Dendritic cell treated with granulocyte-macrophage colony-stimulating factor and Interleukin-4, amounts not matched to agents 40 ng/mL and 50 ng/mL, for 4 days (primary cell): ENCODE data around the gene NCAM1.
A peak's percentile ranks its signal among the peaks of the same experiment; 100 is the strongest.
"Not testable (repeated sequence)": the region's sequence is repeated elsewhere in the genome, so short reads cannot be mapped to it uniquely, and the experiment has no call there.

Experiments
- H3K27ac Mint-ChIP-seq: one replicate; pipeline ENCODE4 v1.8.0; 2022; ENCODE audit warnings: mild to moderate bottlenecking, mixed read lengths
- H3K27me3 Mint-ChIP-seq: one replicate; pipeline ENCODE4 v1.8.0; 2022; ENCODE audit warnings: mild to moderate bottlenecking, mixed read lengths
- H3K36me3 Mint-ChIP-seq: one replicate; pipeline ENCODE4 v1.8.0; 2022; ENCODE audit warnings: low read depth, mixed read lengths
- H3K4me1 Mint-ChIP-seq: one replicate; pipeline ENCODE4 v1.8.0; 2022; ENCODE audit warnings: low read depth, mixed read lengths
- H3K4me3 Mint-ChIP-seq: one replicate; pipeline ENCODE4 v1.8.0; 2022; ENCODE audit warnings: mild to moderate bottlenecking, moderate library complexity, mixed read lengths
- H3K9me3 Mint-ChIP-seq: one replicate; pipeline ENCODE4 v1.8.0; 2022; ENCODE audit warnings: mixed read lengths
- intact Hi-C: fragments of 100-400 bp; cut with micrococcal nuclease; formaldehyde crosslinking; loops from one replicate; pipeline ENCODE4 v1.15.0; 2022

Gene NCAM1

GRCh38 chr11:112961146-112961668, at the start of gene NCAM1:
Gene NCAM1 (plus strand): TSS chr11:112961420.
- Mint-ChIP-seq H3K27me3 (peaks cover 79% of the 10 kb centered on the region), H3K4me3 (peak within 1 kb of the TSS; percentile 84), H3K9me3 (no peaks in the 10 kb centered on the region), H3K27ac (no peak within 1 kb of the TSS), H3K4me1 (peaks cover 18% of the 10 kb centered on the region), H3K36me3 (no peaks in the 10 kb centered on the region)
- intact Hi-C loops, result no loop called here

GRCh38 chr11:112922606-112923005, 38.6 kb upstream of the NCAM1 start:
- Mint-ChIP-seq H3K9me3 (no peaks in the 10 kb centered on the region), H3K4me3 (no peak overlapping the region), H3K36me3 (no peaks in the 10 kb centered on the region), H3K27ac (no peak overlapping the region), H3K27me3 (peaks cover 4% of the 10 kb centered on the region), H3K4me1 (no peaks in the 10 kb centered on the region)
- intact Hi-C loops, result no loop called here

- H3K4me1 Mint-ChIP-seq, H3K27me3 Mint-ChIP-seq, H3K4me3 Mint-ChIP-seq, H3K9me3 Mint-ChIP-seq, intact Hi-C loops, H3K36me3 Mint-ChIP-seq, H3K27ac Mint-ChIP-seq: not testable (repeated sequence)
Measured at GRCh38 chr11:112924836-112925235, 36.4 kb upstream of the NCAM1 start.

GRCh38 chr11:112925516-112926310, 35.5 kb upstream of the NCAM1 start:
- H3K36me3 Mint-ChIP-seq, result no peaks in the 10 kb centered on the region
- peaks cover 4% of the 10 kb centered on the region for H3K27me3 Mint-ChIP-seq
- H3K27ac Mint-ChIP-seq, result no peak overlapping the region
- no peaks in the 10 kb centered on the region for H3K9me3 Mint-ChIP-seq
- intact Hi-C loops, result no loop called here
- no peak overlapping the region for H3K4me3 Mint-ChIP-seq
- no peaks in the 10 kb centered on the region for H3K4me1 Mint-ChIP-seq

- Mint-ChIP-seq H3K27me3 (peaks cover 1% of the 10 kb centered on the region), H3K4me1 (no peaks in the 10 kb centered on the region), H3K36me3 (no peaks in the 10 kb centered on the region), H3K9me3 (no peaks in the 10 kb centered on the region), H3K4me3 (no peak overlapping the region), H3K27ac (no peak overlapping the region)
- intact Hi-C loops, result no loop called here
Measured at GRCh38 chr11:112928136-112928535, 33.1 kb upstream of the NCAM1 start.

GRCh38 chr11:112929432-112929831, 31.8 kb upstream of the NCAM1 start:
- H3K36me3 Mint-ChIP-seq, result no peaks in the 10 kb centered on the region
- intact Hi-C loops, result no loop called here
- H3K4me1 Mint-ChIP-seq, result no peaks in the 10 kb centered on the region
- H3K27ac Mint-ChIP-seq, result no peak overlapping the region
- H3K4me3 Mint-ChIP-seq, result no peak overlapping the region
- peaks cover 6% of the 10 kb centered on the region for H3K27me3 Mint-ChIP-seq
- H3K9me3 Mint-ChIP-seq, result no peaks in the 10 kb centered on the region

GRCh38 chr11:112931703-112932102, 29.5 kb upstream of the NCAM1 start:
- no peaks in the 10 kb centered on the region for H3K4me1 Mint-ChIP-seq
- H3K27me3 Mint-ChIP-seq, result peaks cover 11% of the 10 kb centered on the region
- no peak overlapping the region for H3K27ac Mint-ChIP-seq
- H3K4me3 Mint-ChIP-seq, result no peak overlapping the region
- intact Hi-C loops, result no loop called here
- H3K9me3 Mint-ChIP-seq, result no peaks in the 10 kb centered on the region
- no peaks in the 10 kb centered on the region for H3K36me3 Mint-ChIP-seq

- Mint-ChIP-seq H3K27ac (no peak overlapping the region), H3K4me1 (no peaks in the 10 kb centered on the region), H3K27me3 (peaks cover 11% of the 10 kb centered on the region), H3K36me3 (no peaks in the 10 kb centered on the region), H3K9me3 (no peaks in the 10 kb centered on the region), H3K4me3 (no peak overlapping the region)
- intact Hi-C loops, result no loop called here
Measured at GRCh38 chr11:112932593-112932992, 28.6 kb upstream of the NCAM1 start.

GRCh38 chr11:112933970-112934369, 27.2 kb upstream of the NCAM1 start:
- peaks cover 19% of the 10 kb centered on the region for H3K27me3 Mint-ChIP-seq
- no peaks in the 10 kb centered on the region for H3K4me1 Mint-ChIP-seq
- no peak overlapping the region for H3K4me3 Mint-ChIP-seq
- no peaks in the 10 kb centered on the region for H3K36me3 Mint-ChIP-seq
- intact Hi-C loops, result no loop called here
- no peaks in the 10 kb centered on the region for H3K9me3 Mint-ChIP-seq
- H3K27ac Mint-ChIP-seq, result no peak overlapping the region

GRCh38 chr11:112941104-112941503, 20.1 kb upstream of the NCAM1 start:
- no peak overlapping the region for H3K4me3 Mint-ChIP-seq
- H3K27me3 Mint-ChIP-seq, result peaks cover 23% of the 10 kb centered on the region
- no peaks in the 10 kb centered on the region for H3K4me1 Mint-ChIP-seq
- intact Hi-C loops, result no loop called here
- H3K9me3 Mint-ChIP-seq, result no peaks in the 10 kb centered on the region
- H3K27ac Mint-ChIP-seq, result no peak overlapping the region
- H3K36me3 Mint-ChIP-seq, result no peaks in the 10 kb centered on the region

- H3K4me3 Mint-ChIP-seq, result no peak overlapping the region
- peaks cover 24% of the 10 kb centered on the region for H3K27me3 Mint-ChIP-seq
- no peaks in the 10 kb centered on the region for H3K4me1 Mint-ChIP-seq
- no peaks in the 10 kb centered on the region for H3K36me3 Mint-ChIP-seq
- H3K9me3 Mint-ChIP-seq, result no peaks in the 10 kb centered on the region
- intact Hi-C loops, result no loop called here
- no peak overlapping the region for H3K27ac Mint-ChIP-seq
Measured at GRCh38 chr11:112942966-112943643, 18.1 kb upstream of the NCAM1 start.

GRCh38 chr11:112946866-112947265, 14.4 kb upstream of the NCAM1 start:
- intact Hi-C loops, result no loop called here
- H3K4me1 Mint-ChIP-seq, result no peaks in the 10 kb centered on the region
- no peak overlapping the region for H3K4me3 Mint-ChIP-seq
- H3K36me3 Mint-ChIP-seq, result no peaks in the 10 kb centered on the region
- H3K27me3 Mint-ChIP-seq, result peaks cover 32% of the 10 kb centered on the region
- H3K9me3 Mint-ChIP-seq, result no peaks in the 10 kb centered on the region
- no peak overlapping the region for H3K27ac Mint-ChIP-seq

GRCh38 chr11:112949781-112950575, 11.2 kb upstream of the NCAM1 start:
- Mint-ChIP-seq H3K27ac (no peak overlapping the region), H3K4me3 (no peak overlapping the region), H3K36me3 (no peaks in the 10 kb centered on the region), H3K9me3 (no peaks in the 10 kb centered on the region), H3K27me3 (peaks cover 33% of the 10 kb centered on the region), H3K4me1 (no peaks in the 10 kb centered on the region)
- intact Hi-C loops, result no loop called here

- H3K27ac Mint-ChIP-seq, result no peak overlapping the region
Measured at GRCh38 chr11:112958670-112959069, 2.5 kb upstream of the NCAM1 start.

More at GRCh38 chr11:112958670-112959069, 2.5 kb upstream of the NCAM1 start:
- Mint-ChIP-seq H3K36me3 (no peaks in the 10 kb centered on the region), H3K27me3 (peaks cover 71% of the 10 kb centered on the region), H3K4me3 (no peak overlapping the region), H3K9me3 (no peaks in the 10 kb centered on the region), H3K4me1 (peaks cover 18% of the 10 kb centered on the region)
- intact Hi-C loops, result no loop called here
